Measurements from ENCODE around the gene TMEM203.

DNA sequence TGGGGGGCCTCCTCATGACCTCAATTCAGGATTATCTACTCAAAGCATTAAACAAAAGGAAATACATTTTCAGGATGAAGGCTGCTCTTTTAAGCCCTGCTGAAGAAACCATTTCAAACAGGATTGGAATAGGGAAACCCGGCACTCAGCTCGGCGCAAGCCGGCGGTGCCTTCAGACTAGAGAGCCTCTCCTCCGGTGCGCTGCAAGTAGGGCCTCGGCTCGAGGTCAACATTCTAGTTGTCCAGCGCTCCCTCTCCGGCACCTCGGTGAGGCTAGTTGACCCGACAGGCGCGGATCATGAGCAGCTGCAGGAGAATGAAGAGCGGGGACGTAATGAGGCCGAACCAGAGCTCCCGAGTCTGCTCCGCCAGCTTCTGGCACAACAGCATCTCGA lies 720 bp downstream of the TMEM203 start:
- TF ChIP-seq, protein P1, sequence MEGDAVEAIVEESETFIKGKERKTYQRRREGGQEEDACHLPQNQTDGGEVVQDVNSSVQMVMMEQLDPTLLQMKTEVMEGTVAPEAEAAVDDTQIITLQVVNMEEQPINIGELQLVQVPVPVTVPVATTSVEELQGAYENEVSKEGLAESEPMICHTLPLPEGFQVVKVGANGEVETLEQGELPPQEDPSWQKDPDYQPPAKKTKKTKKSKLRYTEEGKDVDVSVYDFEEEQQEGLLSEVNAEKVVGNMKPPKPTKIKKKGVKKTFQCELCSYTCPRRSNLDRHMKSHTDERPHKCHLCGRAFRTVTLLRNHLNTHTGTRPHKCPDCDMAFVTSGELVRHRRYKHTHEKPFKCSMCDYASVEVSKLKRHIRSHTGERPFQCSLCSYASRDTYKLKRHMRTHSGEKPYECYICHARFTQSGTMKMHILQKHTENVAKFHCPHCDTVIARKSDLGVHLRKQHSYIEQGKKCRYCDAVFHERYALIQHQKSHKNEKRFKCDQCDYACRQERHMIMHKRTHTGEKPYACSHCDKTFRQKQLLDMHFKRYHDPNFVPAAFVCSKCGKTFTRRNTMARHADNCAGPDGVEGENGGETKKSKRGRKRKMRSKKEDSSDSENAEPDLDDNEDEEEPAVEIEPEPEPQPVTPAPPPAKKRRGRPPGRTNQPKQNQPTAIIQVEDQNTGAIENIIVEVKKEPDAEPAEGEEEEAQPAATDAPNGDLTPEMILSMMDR (IDR thresholded peaks at IDR 0.05): no peak
- no peak for TF ChIP-seq POLR2AphosphoS5 (IDR thresholded peaks at IDR 0.05)
- TF ChIP-seq POLR2A (IDR thresholded peaks at IDR 0.05): no peak
